Bronchial epithelial cell (primary cell): ENCODE results near the gene PIGC. TPM values are rescaled to one million over a fixed set of nuclear protein-coding genes. Genes with fewer than 3 reads are reported as not detected.
"Not testable (repeated sequence)": the region's sequence is repeated elsewhere in the genome, so short reads cannot be mapped to it uniquely, and the experiment has no call there.

Source experiments
- DNase-seq: peaks from one replicate; pipeline ENCODE4 v3.0.0-alpha.2; 2010; ENCODE audit warnings: low read depth
- FAIRE-seq: peaks from 2 replicates; lab custom pipeline; 2011; peaks lifted over from hg19 to GRCh38; lab: Jason Lieb, UNC
- H3K27me3 ChIP-seq: 2 replicates; pipeline ENCODE4 v1.5.1; 2011; ENCODE audit warnings: low read length; ENCODE audit not compliant: control insufficient read depth, insufficient read depth
- H3K36me3 ChIP-seq: 2 replicates; pipeline ENCODE4 v1.5.1; 2011; ENCODE audit warnings: low read length; ENCODE audit not compliant: control insufficient read depth, insufficient read depth
- H3K4me3 ChIP-seq: 2 replicates; pipeline ENCODE4 v1.5.1; 2011; ENCODE audit warnings: mild to moderate bottlenecking, low read depth, low read length, control low read depth
- CTCF ChIP-seq: IDR thresholded peaks from 2 replicates; pipeline ENCODE4 v1.5.1; 2011; ENCODE audit warnings: mild to moderate bottlenecking, moderate library complexity, low read length, control low read depth, inconsistent platforms; ENCODE audit not compliant: insufficient read depth, severe bottlenecking
- total RNA-seq: library from RNA; depleted of rRNA; stranded (reverse); fragments of >200 nt; gene quantifications from 2 replicates; pipeline ENCODE4 v1.2.1, GENCODE V29; 2014

The PIGC gene
- total RNA-seq, 1 donor from 2014 or later, result 16.8 TPM

GRCh38 chr1:172446547-172446946 is 2.7 kb upstream of the PIGC start:
- Histone ChIP-seq H3K27me3 (no peaks in the 10 kb centered on the region), H3K36me3 (peaks cover 2% of the 10 kb centered on the region), H3K4me3 (no peak overlapping the region)
- no peak for FAIRE-seq
- no peak for DNase-seq
- TF ChIP-seq CTCF, result no peak

GRCh38 chr1:172442843-172443565 is 865 bp downstream of the PIGC start:
- Histone ChIP-seq H3K4me3 (peak overlapping the region; percentile 84), H3K27me3 (no peaks in the 10 kb centered on the region), H3K36me3 (peaks cover 2% of the 10 kb centered on the region)
- FAIRE-seq (no peak), DNase-seq (no peak)
- TF ChIP-seq CTCF, result no peak

GRCh38 chr1:172442404-172442803 is 1.5 kb downstream of the PIGC start:
- TF ChIP-seq CTCF, result no peak
- FAIRE-seq (no peak), DNase-seq (no peak)
- Histone ChIP-seq H3K27me3 (no peaks in the 10 kb centered on the region), H3K4me3 (no peak overlapping the region), H3K36me3 (peaks cover 2% of the 10 kb centered on the region)

GRCh38 chr1:172437183-172437582 is 6.7 kb downstream of the PIGC start:
- not testable (repeated sequence) for H3K36me3 ChIP-seq, FAIRE-seq, H3K4me3 ChIP-seq, DNase-seq, H3K27me3 ChIP-seq

- Histone ChIP-seq H3K4me3 (no peak overlapping the region), H3K27me3 (no peaks in the 10 kb centered on the region), H3K36me3 (no peaks in the 10 kb centered on the region)
- DNase-seq (peak; percentile 85), FAIRE-seq (no peak)
- no peak for TF ChIP-seq CTCF
Measured at GRCh38 chr1:172431721-172432192, 12.1 kb downstream of the PIGC start.

GRCh38 chr1:172431204-172431603 is 12.7 kb downstream of the PIGC start:
- no peak for TF ChIP-seq CTCF

More at GRCh38 chr1:172431204-172431603, 12.7 kb downstream of the PIGC start:
- Histone ChIP-seq H3K36me3 (no peaks in the 10 kb centered on the region), H3K27me3 (no peaks in the 10 kb centered on the region), H3K4me3 (no peak overlapping the region)
- no peak for DNase-seq
- FAIRE-seq, result no peak
